HepG2 (cell line): ENCODE data around the gene ZNF142.

Experiments used
- ELF4 ChIP-seq: sonication (generic); formaldehyde crosslinking; IDR thresholded peaks from 2 replicates; pipeline ENCODE4 v1.5.0; 2020; ENCODE audit warnings: missing genetic modification reagents, mild to moderate bottlenecking, moderate library complexity, borderline replicate concordance
- EZH2 ChIP-seq: conservative IDR thresholded peaks from 2 replicates; pipeline ENCODE4 v1.6.1; 2012; ENCODE audit warnings: mild to moderate bottlenecking, low read depth, low read length, moderate library complexity
- PHF8 ChIP-seq: sonication (generic); formaldehyde crosslinking; IDR thresholded peaks from 2 replicates; pipeline ENCODE4 v1.5.0; 2020; ENCODE audit warnings: missing genetic modification reagents
- RFX1 ChIP-seq: fragments of 450-650 bp; IDR thresholded peaks from 2 replicates; pipeline ENCODE4 v1.6.1; 2017
- TAF1 ChIP-seq: sonication (generic); formaldehyde crosslinking; IDR thresholded peaks from 2 replicates; pipeline ENCODE4 v1.4.0; 2020; ENCODE audit warnings: missing genetic modification reagents
- YY1 ChIP-seq: IDR thresholded peaks from 2 replicates; pipeline ENCODE4 v1.6.1; 2011; ENCODE audit warnings: low read length, low read depth, moderate library complexity, mild to moderate bottlenecking; ENCODE audit not compliant: insufficient read depth, insufficient replicate concordance
- ZNF431 ChIP-seq: sonication (generic); formaldehyde crosslinking; IDR thresholded peaks from 2 replicates; pipeline ENCODE4 v1.9.0; 2022; ENCODE audit warnings: missing genetic modification reagents, low read depth, mild to moderate bottlenecking, borderline replicate concordance
- TF ChIP-seq, protein P1 (sequence below): sonication (generic); formaldehyde crosslinking; IDR thresholded peaks from 2 replicates; pipeline ENCODE4 v1.5.0; 2020; ENCODE audit warnings: mild to moderate bottlenecking, missing genetic modification reagents, moderate library complexity
- TF ChIP-seq, protein P2 (sequence below): sonication (generic); formaldehyde crosslinking; IDR thresholded peaks from 2 replicates; pipeline ENCODE4 v1.4.0; 2020; ENCODE audit warnings: missing genetic modification reagents

DNA sequence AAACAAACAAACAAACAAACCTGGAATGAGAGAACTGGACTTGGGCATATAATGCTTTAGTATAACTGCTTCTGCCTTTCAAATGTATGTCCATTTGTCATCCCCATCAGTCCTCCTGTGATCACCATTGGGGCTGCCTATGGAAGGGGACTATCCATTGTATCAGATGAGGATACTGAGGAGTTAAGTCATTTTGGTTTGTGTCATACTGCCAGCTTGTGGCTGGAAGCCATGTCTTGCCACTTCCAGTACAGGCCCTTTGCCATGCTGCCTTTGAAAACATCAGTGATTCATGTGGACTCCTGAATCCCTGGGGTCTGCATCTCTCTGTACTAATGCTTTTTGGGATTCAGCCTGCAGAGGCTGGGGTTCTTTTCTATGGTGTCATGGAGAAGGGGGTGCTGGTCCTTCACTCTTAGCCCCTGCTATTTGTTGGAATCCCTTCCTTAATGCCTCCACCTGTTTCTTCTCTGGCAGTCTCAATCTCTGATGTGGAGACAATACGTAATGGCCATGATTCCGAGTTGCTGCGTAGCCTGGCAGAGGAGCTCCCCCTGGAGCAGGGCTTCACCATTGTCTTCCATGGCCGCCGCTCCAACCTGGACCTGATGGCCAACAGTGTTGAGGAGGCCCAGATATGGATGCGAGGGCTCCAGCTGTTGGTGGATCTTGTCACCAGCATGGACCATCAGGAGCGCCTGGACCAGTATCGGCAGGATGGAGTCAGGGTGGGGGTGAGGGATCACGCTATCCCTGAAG lies 41.1 kb downstream of the ZNF142 start:
- no peak for TF ChIP-seq RFX1
- TF ChIP-seq ELF4 (CRISPR knock-in tag): no peak
- TF ChIP-seq, protein P1, sequence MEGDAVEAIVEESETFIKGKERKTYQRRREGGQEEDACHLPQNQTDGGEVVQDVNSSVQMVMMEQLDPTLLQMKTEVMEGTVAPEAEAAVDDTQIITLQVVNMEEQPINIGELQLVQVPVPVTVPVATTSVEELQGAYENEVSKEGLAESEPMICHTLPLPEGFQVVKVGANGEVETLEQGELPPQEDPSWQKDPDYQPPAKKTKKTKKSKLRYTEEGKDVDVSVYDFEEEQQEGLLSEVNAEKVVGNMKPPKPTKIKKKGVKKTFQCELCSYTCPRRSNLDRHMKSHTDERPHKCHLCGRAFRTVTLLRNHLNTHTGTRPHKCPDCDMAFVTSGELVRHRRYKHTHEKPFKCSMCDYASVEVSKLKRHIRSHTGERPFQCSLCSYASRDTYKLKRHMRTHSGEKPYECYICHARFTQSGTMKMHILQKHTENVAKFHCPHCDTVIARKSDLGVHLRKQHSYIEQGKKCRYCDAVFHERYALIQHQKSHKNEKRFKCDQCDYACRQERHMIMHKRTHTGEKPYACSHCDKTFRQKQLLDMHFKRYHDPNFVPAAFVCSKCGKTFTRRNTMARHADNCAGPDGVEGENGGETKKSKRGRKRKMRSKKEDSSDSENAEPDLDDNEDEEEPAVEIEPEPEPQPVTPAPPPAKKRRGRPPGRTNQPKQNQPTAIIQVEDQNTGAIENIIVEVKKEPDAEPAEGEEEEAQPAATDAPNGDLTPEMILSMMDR (CRISPR knock-in tag): peak; percentile 44
- TF ChIP-seq EZH2: no peak
- no peak for TF ChIP-seq PHF8 (CRISPR knock-in tag)
- TF ChIP-seq, protein P2, sequence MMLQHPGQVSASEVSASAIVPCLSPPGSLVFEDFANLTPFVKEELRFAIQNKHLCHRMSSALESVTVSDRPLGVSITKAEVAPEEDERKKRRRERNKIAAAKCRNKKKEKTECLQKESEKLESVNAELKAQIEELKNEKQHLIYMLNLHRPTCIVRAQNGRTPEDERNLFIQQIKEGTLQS: no peak
- no peak for TF ChIP-seq YY1
- no peak for TF ChIP-seq ZNF431
- TF ChIP-seq TAF1 (CRISPR knock-in tag): no peak
